ENCODE data around the gene SLC17A9.

SLC17A9 gene

GRCh38 chr20:62990306-62990825 lies 37.9 kb downstream of the SLC17A9 start:
- DNase-seq, result no peak
- Mint-ChIP-seq H3K27me3 (peaks cover 76% of the 10 kb centered on the region), H3K27ac (no peak overlapping the region), H3K4me3 (no peak overlapping the region), H3K36me3 (no peaks in the 10 kb centered on the region), H3K9me3 (no peaks in the 10 kb centered on the region), H3K4me1 (peaks cover 6% of the 10 kb centered on the region)
- CTCF ChIA-PET, result no interaction called here

- H3K36me3 Mint-ChIP-seq, result no peaks in the 10 kb centered on the region
- H3K9me3 Mint-ChIP-seq, result no peaks in the 10 kb centered on the region
- H3K27ac Mint-ChIP-seq, result no peak overlapping the region
- H3K4me1 Mint-ChIP-seq, result peaks cover 6% of the 10 kb centered on the region
- H3K27me3 Mint-ChIP-seq, result peaks cover 76% of the 10 kb centered on the region
- CTCF ChIA-PET, result interaction anchor here (0.7 kb wide), 1 partner anchor 12 kb away, joined by 3 read pairs; no protein-coding TSS in a partner anchor
- no peak overlapping the region for H3K4me3 Mint-ChIP-seq
- DNase-seq, result no peak
Observed at GRCh38 chr20:62991196-62991807, 38.8 kb downstream of the SLC17A9 start.

GRCh38 chr20:62991863-62992262 lies 39.4 kb downstream of the SLC17A9 start:
- Mint-ChIP-seq H3K4me1 (peaks cover 6% of the 10 kb centered on the region), H3K9me3 (no peaks in the 10 kb centered on the region), H3K4me3 (no peak overlapping the region), H3K36me3 (no peaks in the 10 kb centered on the region), H3K27ac (no peak overlapping the region), H3K27me3 (peaks cover 80% of the 10 kb centered on the region)
- DNase-seq, result no peak
- CTCF ChIA-PET, result no interaction called here

DNA sequence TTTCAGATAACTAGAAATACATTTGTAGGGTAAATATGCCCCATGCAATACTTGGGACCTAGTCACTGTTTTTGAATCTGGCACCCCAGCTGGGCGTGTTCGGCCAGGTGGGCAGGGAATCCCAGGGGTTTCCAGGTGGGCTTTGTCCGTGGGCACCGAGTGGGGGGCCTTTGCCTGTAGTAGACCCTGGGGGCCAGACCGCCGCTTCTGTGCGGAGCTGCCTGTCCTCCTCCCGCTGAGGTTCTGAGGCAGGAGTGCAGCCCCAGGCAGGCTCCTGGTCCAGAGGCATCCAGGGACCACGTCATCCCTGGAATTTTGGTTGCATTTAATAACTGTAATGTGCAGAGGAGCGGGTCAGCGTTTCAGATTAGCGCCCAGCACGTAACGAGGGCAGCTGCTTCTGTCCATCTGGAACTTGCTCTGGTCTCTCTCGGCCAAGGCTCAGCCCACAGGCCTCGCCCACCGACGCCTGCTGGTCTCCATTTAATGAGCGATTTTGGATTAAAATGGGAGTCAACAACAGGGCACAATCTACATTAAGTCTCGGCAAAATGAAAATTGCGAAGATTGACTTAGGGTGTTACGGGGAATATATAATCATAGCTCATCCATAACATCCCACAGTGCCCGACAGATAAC lies 41.5 kb downstream of the SLC17A9 start:
- Mint-ChIP-seq H3K27ac (no peak overlapping the region), H3K36me3 (no peaks in the 10 kb centered on the region), H3K9me3 (no peaks in the 10 kb centered on the region), H3K4me1 (peaks cover 4% of the 10 kb centered on the region), H3K27me3 (peaks cover 81% of the 10 kb centered on the region), H3K4me3 (no peak overlapping the region)
- CTCF ChIA-PET, result no interaction called here
- DNase-seq, result no peak

- H3K36me3 Mint-ChIP-seq, result no peaks in the 10 kb centered on the region
- H3K4me3 Mint-ChIP-seq, result no peak overlapping the region
- DNase-seq, result no peak
- peaks cover 84% of the 10 kb centered on the region for H3K27me3 Mint-ChIP-seq
- H3K4me1 Mint-ChIP-seq, result peaks cover 4% of the 10 kb centered on the region
- H3K9me3 Mint-ChIP-seq, result peaks cover 2% of the 10 kb centered on the region
- no peak overlapping the region for H3K27ac Mint-ChIP-seq
- CTCF ChIA-PET, result no interaction called here
Observed at GRCh38 chr20:62994869-62995281, 42.4 kb downstream of the SLC17A9 start.

DNA sequence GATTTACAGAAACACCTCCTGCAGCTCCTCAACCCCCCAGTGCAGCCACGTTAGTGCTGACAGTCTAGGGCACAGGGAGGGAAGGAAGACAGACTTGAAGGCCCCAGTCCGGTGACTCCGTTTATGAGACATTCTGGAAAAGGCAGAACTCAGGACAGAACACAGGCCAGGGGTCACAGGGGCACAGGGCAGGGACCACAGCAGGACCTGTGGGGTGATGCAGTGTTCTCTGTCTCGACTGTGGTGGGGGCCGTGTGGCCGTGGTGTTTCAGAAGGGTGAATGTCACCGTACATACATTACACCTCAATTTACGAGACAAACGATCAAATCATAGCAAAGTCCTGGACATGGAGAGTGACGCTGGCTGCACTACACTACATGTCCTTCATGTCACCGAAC lies 43.0 kb downstream of the SLC17A9 start:
- H3K4me1 Mint-ChIP-seq, result peaks cover 5% of the 10 kb centered on the region
- no peak for DNase-seq
- CTCF ChIA-PET, result no interaction called here
- H3K27ac Mint-ChIP-seq, result no peak overlapping the region
- H3K36me3 Mint-ChIP-seq, result no peaks in the 10 kb centered on the region
- no peak overlapping the region for H3K4me3 Mint-ChIP-seq
- peaks cover 85% of the 10 kb centered on the region for H3K27me3 Mint-ChIP-seq
- peaks cover 2% of the 10 kb centered on the region for H3K9me3 Mint-ChIP-seq

- DNase-seq, result no peak
- CTCF ChIA-PET, result interaction anchor here (0.7 to 1.0 kb wide), 2 partner anchors 24 to 306 kb away, joined by 3 to 4 read pairs; no protein-coding TSS in a partner anchor
- no peak overlapping the region for H3K4me3 Mint-ChIP-seq
- H3K9me3 Mint-ChIP-seq, result peaks cover 2% of the 10 kb centered on the region
- peaks cover 85% of the 10 kb centered on the region for H3K27me3 Mint-ChIP-seq
- no peak overlapping the region for H3K27ac Mint-ChIP-seq
- H3K4me1 Mint-ChIP-seq, result peaks cover 5% of the 10 kb centered on the region
- no peaks in the 10 kb centered on the region for H3K36me3 Mint-ChIP-seq
Observed at GRCh38 chr20:62995898-62996595, 43.5 kb downstream of the SLC17A9 start.

- Mint-ChIP-seq H3K9me3 (peaks cover 2% of the 10 kb centered on the region), H3K4me3 (no peak overlapping the region), H3K27ac (no peak overlapping the region), H3K4me1 (peaks cover 5% of the 10 kb centered on the region), H3K36me3 (no peaks in the 10 kb centered on the region), H3K27me3 (peaks cover 85% of the 10 kb centered on the region)
- CTCF ChIA-PET, result interaction anchor here (0.7 to 1.0 kb wide), 2 partner anchors 24 to 307 kb away, joined by 3 to 4 read pairs; no protein-coding TSS in a partner anchor
- DNase-seq, result no peak
Observed at GRCh38 chr20:62996596-62996982, 44.1 kb downstream of the SLC17A9 start.

DNA sequence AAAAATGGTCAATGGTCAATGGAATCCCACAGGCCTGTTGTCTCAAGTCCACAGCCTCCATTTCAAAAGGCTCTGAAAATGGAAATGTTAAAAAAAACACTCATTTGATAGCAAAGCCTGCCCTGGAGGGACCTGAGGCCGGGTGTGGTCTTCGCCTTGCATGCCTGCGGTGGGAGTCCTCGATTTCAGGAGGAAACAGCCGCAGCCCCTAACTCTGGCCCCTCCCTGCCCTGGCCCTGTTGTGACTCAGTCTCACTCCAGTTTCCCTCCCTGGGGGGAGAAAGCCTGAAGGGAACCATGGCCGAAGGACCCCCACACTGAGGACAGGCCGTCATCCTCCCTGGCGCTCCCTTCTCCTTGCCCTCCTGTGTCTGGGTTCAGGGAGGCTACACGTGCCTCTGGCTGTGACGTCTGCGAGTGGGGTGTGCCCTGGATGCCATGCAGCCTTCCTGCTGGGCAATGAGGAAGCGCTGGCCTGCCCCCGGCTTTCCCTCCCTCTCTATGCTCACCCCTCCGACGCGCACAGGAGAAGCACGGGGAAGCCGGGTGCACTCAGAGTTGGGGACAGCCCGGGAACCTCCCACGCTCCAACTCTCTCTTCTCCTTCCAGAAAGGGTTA lies 45.0 kb downstream of the SLC17A9 start:
- H3K4me1 Mint-ChIP-seq, result peaks cover 5% of the 10 kb centered on the region
- peaks cover 2% of the 10 kb centered on the region for H3K9me3 Mint-ChIP-seq
- H3K27me3 Mint-ChIP-seq, result peaks cover 85% of the 10 kb centered on the region
- no peaks in the 10 kb centered on the region for H3K36me3 Mint-ChIP-seq
- no peak overlapping the region for H3K27ac Mint-ChIP-seq
- no peak overlapping the region for H3K4me3 Mint-ChIP-seq
- CTCF ChIA-PET, result no interaction called here
- no peak for DNase-seq

DNA sequence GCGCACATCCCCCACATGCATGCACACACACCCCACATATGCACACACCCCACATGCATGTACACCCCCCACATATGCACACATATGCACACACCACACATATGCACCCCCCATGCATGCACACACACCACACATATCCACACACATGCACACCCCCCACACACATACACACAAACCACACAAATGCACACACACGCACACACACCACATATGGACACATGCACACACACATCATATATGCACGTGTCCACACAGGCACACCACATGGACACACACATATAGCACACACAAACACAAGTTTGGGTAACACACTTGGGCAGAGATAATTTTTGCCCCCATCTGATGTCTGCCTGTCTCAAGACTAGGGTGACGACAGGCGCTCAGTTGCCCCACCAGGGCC lies 45.9 kb downstream of the SLC17A9 start:
- peaks cover 5% of the 10 kb centered on the region for H3K4me1 Mint-ChIP-seq
- peaks cover 92% of the 10 kb centered on the region for H3K27me3 Mint-ChIP-seq
- H3K36me3 Mint-ChIP-seq, result no peaks in the 10 kb centered on the region
- H3K4me3 Mint-ChIP-seq, result no peak overlapping the region
- peaks cover 2% of the 10 kb centered on the region for H3K9me3 Mint-ChIP-seq
- DNase-seq, result no peak
- CTCF ChIA-PET, result no interaction called here
- H3K27ac Mint-ChIP-seq, result no peak overlapping the region

DNA sequence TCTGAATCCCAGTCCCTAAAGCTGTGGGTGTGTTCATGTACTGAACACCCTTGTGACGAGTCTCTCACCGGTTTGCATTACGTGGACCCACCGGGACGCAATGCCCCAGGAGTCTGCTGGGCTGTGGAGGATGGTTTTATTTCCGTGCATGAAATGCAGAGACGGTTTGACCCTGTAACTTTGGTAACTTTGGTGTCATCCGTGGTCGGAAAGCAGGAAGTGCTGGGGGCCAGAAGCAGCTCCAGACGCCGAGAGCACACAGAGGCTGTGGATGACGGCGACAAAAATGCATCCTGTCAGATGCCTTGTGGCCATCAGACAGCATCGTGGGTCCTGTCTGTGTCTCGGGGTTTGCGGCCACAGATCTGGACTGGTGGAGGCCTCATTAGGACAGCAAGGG lies 47.1 kb downstream of the SLC17A9 start:
- Mint-ChIP-seq H3K36me3 (no peaks in the 10 kb centered on the region), H3K9me3 (peaks cover 2% of the 10 kb centered on the region), H3K4me3 (no peak overlapping the region), H3K27ac (no peak overlapping the region), H3K4me1 (peaks cover 5% of the 10 kb centered on the region), H3K27me3 (peaks cover 97% of the 10 kb centered on the region)
- CTCF ChIA-PET, result interaction anchor here (0.8 to 1.6 kb wide), 4 partner anchors 9 to 224 kb away, joined by 3 to 9 read pairs (median 3); no protein-coding TSS in a partner anchor
- no peak for DNase-seq

DNA sequence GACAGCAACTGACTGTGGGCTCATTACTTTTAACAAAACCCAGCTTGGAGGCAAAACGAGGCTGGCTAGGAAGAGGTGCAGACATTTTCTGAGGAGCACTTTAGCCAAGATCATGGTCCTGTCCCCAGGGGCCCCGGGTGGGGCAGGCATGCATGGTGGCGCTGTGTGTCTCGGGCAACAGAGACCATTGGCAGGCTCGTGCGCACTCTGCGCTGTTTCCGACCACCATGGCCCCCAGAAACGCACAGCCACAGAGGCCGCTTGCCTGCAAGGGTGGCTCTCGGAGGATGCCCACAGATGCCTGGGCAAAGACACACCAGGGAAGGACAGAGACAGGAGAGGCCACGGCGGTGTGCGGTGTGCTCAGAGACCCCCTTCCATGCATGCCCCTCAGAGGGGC lies 47.5 kb downstream of the SLC17A9 start:
- Mint-ChIP-seq H3K27ac (no peak overlapping the region), H3K9me3 (peaks cover 2% of the 10 kb centered on the region), H3K4me3 (no peak overlapping the region), H3K27me3 (peaks cover 100% of the 10 kb centered on the region), H3K36me3 (no peaks in the 10 kb centered on the region), H3K4me1 (peaks cover 5% of the 10 kb centered on the region)
- DNase-seq, result no peak
- CTCF ChIA-PET, result interaction anchor here (0.8 to 1.6 kb wide), 4 partner anchors 9 to 223 kb away, joined by 3 to 9 read pairs (median 3); no protein-coding TSS in a partner anchor

- Mint-ChIP-seq H3K27me3 (peaks cover 100% of the 10 kb centered on the region), H3K4me3 (no peak overlapping the region), H3K27ac (no peak overlapping the region), H3K9me3 (peaks cover 2% of the 10 kb centered on the region), H3K4me1 (peaks cover 5% of the 10 kb centered on the region), H3K36me3 (no peaks in the 10 kb centered on the region)
- CTCF ChIA-PET, result interaction anchor here (4.3 kb wide), 1 partner anchor 28 kb away, joined by 19 read pairs; no protein-coding TSS in a partner anchor
- DNase-seq, result no peak
Observed at GRCh38 chr20:63000958-63001357, 48.4 kb downstream of the SLC17A9 start.

GRCh38 chr20:63002511-63002910 lies 50.0 kb downstream of the SLC17A9 start:
- H3K27me3 Mint-ChIP-seq, result peaks cover 99% of the 10 kb centered on the region
- peaks cover 2% of the 10 kb centered on the region for H3K9me3 Mint-ChIP-seq
- peaks cover 5% of the 10 kb centered on the region for H3K4me1 Mint-ChIP-seq
- no peak for DNase-seq
- CTCF ChIA-PET, result interaction anchor here (1.3 to 4.3 kb wide), 2 partner anchors 30 to 32 kb away, joined by 3 to 19 read pairs; no protein-coding TSS in a partner anchor
- no peak overlapping the region for H3K4me3 Mint-ChIP-seq
- no peak overlapping the region for H3K27ac Mint-ChIP-seq
- no peaks in the 10 kb centered on the region for H3K36me3 Mint-ChIP-seq

Data from activated naive CD4-positive, alpha-beta T cell treated with anti-CD3 and anti-CD28 coated beads, Interleukin-2, amount 10 ng/mL, durations not matched to agents 7 days and 5 days (primary cell).